HL-60 (cell line): Measurements from ENCODE around the gene MRPL17.

Experiments
- CTCF ChIP-seq: IDR thresholded peaks from one replicate; pipeline ENCODE4 v1.5.1; 2011; ENCODE audit warnings: low read length, control low read depth, inconsistent platforms; ENCODE audit not compliant: insufficient read depth
- GABPA ChIP-seq: IDR thresholded peaks from 2 replicates; pipeline ENCODE4 v1.6.1; 2012; ENCODE audit warnings: low read depth
- POLR2AphosphoS5 ChIP-seq: IDR thresholded peaks from 2 replicates; pipeline ENCODE4 v1.6.1; 2012; ENCODE audit warnings: low read depth
- REST ChIP-seq: IDR thresholded peaks from 2 replicates; pipeline ENCODE4 v1.6.1; 2012; ENCODE audit warnings: low read depth; ENCODE audit not compliant: insufficient replicate concordance
- SPI1 ChIP-seq: IDR thresholded peaks from 2 replicates; pipeline ENCODE4 v1.6.1; 2012; ENCODE audit warnings: low read depth, mild to moderate bottlenecking, borderline replicate concordance

GRCh38 chr11:6681949-6682348 lies 1.2 kb downstream of the MRPL17 start:
- no peak for TF ChIP-seq CTCF
- no peak for TF ChIP-seq GABPA
- TF ChIP-seq POLR2AphosphoS5, result no peak
- TF ChIP-seq SPI1, result no peak
- no peak for TF ChIP-seq REST
